ENCODE data around the gene KCNQ2.

GRCh38 chr20:63504642-63505041 is 32.2 kb upstream of the KCNQ2 start:
- TF ChIP-seq CTCF (IDR thresholded peaks at IDR 0.05; ENCODE audit: insufficient read depth, low read length, poor library complexity, severe bottlenecking) (no peak), EZH2phosphoT487 (conservative IDR thresholded peaks at IDR 0.05; ENCODE audit: low read length) (no peak)

All from SU-DHL-6 (cell line).